Right hindlimb (tissue), 1 donor: ENCODE data around the gene MTUS2.

Experiments
- DNase-seq: peaks from one replicate; pipeline ENCODE4 v3.0.0-alpha.2; 2018

Gene MTUS2

GRCh38 chr13:28820099-28821051 lies at the start of gene MTUS2:
MTUS2 (plus strand) TSS chr13:28820339.
- DNase-seq = no peak

GRCh38 chr13:28778308-28779215 lies 41.6 kb upstream of the MTUS2 start:
- DNase-seq = no peak

- DNase-seq = no peak
Observed at GRCh38 chr13:28792992-28793391, 27.1 kb upstream of the MTUS2 start.

- DNase-seq = no peak
Observed at GRCh38 chr13:28794396-28794795, 25.7 kb upstream of the MTUS2 start.

GRCh38 chr13:28796938-28797257 lies 23.2 kb upstream of the MTUS2 start:
- no peak for DNase-seq

GRCh38 chr13:28805193-28805819 lies 14.8 kb upstream of the MTUS2 start:
- DNase-seq = no peak

GRCh38 chr13:28817204-28817603 lies 2.9 kb upstream of the MTUS2 start:
- no peak for DNase-seq

DNA sequence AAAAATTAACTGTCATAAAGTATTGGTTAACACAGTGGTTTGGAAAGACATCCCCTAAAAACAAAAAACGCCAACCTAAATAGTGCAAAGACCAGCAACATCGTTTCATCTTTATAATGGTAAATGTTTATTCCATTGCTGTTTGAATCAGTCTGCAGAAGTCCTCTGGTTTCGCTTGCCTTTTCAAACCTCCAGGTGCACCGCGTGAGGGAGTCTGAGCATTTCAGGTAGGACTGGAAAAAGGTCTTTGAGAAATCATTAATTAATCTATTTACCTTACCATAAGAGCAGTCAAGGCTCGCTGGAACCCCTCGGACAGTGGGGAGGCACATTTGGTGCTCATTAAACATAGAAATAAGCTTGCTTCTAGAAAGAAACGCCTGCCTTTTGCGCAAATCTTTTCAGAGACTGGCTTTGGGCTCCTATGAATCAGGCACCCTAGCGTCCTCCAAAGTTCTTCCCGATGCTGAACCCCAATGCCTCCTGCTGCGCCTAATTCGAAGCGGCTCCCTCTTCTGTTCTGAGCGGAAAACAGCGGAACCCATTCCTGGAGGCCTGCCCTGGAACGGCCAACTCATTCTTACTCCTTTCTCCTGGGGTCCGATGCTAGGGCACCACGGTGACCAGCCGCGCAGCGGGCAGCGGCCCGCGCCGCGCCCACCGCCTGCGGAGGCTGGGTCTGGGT lies 951 bp upstream of the MTUS2 start:
- DNase-seq = peak; percentile 37

DNA sequence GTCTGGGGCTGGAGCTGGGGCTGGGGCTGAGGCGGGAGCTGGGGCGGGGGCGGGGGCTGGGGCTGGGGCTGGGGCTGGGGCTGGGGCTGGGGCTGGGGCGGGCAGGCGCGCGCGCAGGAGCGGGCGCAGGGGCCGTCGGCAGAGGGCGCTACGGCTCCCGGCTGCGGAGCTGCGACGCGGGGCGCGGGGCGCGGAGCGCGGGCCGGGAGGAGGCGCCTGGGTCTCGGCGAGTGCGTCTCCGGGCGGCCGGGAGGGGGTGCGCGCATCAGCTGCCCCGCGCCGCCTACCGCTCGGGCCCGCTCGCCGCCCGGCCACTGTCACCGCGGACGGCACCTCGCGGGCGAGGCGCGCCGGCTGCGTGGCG lies 422 bp upstream of the MTUS2 start:
- peak; percentile 62 for DNase-seq

GRCh38 chr13:28822151-28822550 lies 2.0 kb downstream of the MTUS2 start:
- DNase-seq = no peak

DNA sequence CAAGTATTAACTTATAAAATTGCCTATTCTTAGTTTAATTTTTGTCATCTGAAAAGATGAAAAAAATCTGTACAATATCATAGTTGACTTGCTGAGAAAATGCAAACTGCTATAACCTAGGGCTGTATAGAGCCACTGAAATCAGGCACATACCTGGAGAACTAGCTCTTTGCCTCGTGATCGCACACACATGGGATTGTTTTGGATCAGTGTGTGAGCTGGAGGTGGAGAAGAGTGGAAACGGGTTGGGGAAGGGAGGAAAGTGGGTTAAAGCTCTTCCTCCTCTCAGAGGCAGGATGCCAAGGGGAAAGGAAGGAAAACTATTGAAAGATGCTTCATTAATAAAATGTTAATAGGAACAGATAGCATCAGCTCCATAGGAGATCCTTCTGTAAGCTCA lies 2.7 kb downstream of the MTUS2 start:
- DNase-seq = no peak

DNA sequence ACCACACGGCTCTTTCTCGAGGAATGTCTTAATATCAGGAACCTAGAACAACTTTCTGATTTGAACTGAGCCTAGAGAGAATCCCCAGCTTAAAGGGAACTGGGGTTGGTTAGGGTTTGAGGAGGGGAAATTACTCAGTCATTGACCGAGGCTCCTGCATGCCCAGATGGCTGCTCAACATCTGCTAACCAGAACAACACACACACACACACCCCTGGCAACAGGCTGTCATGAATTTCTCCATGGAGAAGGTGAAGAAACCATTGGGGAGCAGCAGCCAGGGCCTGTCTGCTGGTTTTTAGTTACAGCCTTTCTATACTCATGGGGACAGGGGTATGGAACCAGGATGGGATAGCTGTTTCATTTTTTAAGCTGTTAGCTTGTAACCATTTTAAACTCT lies 5.2 kb downstream of the MTUS2 start:
- DNase-seq = no peak

DNA sequence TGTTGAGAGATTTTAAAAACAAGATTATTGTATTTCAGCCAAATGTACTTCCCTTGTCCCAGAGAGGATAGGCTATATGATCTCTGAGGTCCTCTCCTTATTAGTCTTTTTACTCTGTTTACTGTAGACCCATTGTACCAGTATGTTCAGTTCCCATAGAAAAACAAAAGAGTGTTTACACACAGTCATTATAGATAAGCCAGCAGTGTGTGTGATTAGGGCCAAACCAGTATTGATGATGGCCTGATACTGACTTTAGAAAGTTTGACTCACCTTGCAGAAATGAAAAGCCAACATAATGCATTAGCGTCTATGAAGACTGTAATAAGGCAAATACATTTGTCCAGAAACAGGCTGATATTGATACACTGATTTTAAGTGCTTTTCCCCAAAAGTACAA lies 6.2 kb downstream of the MTUS2 start:
- no peak for DNase-seq

- DNase-seq = no peak
Observed at GRCh38 chr13:28830580-28830979, 10.4 kb downstream of the MTUS2 start.

GRCh38 chr13:28831117-28831516 lies 11.0 kb downstream of the MTUS2 start:
- no peak for DNase-seq

DNA sequence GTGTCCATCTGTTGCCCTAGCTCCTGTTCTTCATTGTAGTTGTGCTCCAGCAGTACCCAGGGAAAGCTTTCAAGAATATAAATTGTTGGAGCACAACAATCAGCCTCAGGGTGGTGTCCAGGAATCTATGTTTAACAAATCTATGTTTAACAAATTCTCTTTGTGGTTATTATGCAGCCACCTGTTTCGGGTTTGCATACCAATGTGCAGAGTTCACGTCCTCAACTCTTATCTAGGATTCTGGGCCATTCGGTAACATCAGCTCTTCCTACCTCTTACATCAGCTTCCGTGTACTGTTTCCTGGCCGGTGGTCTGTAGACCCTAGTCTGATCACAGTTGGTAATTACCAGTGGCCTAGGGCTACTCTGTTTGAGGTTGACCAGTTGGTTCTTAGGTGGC lies 17.0 kb downstream of the MTUS2 start:
- DNase-seq = no peak

DNA sequence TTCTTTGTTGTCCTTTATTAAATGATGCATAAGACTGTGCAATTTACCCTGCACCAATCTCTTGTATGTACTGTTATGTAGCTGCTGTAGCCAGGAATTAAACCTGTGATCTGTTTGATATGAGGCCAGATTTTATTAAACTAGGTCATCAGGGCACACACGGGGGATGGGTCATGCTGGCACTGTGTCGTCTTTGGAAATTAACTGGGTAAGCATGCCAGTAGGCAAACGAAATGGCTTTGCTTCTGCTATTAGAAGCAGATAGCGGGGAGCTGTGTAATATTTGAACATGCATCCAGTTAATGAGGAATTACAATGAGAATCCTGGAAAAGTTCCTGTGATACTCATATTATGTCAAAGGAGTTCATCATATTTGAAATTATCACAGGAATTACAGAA lies 23.5 kb downstream of the MTUS2 start:
- DNase-seq = no peak

DNA sequence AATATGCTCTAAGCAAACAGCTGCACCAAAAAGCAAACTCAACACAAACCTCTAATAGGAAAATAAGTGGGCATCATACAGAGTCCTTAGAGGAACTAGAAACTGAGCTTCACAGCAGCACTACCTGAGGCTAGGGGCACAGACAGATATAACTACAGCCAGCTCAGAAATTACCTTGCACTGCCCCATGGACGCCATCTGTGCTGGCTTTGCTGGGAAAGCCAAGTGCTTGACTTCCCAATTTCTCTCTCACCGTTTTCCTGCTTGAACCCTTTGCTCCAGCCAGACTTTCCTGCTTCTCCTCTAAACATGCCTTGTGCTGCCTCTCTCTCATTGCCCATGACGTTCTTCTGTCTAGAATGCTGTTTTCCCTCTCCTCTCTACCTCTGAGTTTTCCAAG lies 29.3 kb downstream of the MTUS2 start:
- DNase-seq = no peak

DNA sequence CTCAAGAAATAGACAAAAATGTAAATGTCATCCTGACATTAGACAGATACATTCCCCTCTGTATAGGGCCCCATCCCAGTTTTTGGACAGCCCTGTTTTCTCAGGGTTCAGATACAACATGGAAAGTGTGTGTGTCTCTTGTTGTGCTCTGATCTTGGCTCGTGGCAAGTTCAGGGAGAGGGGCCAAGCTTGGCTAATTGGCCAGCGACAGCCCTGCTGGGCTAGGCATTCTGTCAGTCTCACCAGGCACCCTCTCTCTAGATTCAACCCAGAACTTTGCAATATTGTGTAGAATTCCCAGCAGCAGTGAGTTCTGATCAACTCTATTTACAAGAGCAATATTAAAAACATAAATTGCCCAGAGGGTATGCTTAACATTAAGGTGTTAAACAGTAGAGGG lies 30.1 kb downstream of the MTUS2 start:
- no peak for DNase-seq

GRCh38 chr13:28851422-28851821 lies 31.3 kb downstream of the MTUS2 start:
- DNase-seq = no peak

GRCh38 chr13:28854657-28855056 lies 34.5 kb downstream of the MTUS2 start:
- DNase-seq = no peak

DNA sequence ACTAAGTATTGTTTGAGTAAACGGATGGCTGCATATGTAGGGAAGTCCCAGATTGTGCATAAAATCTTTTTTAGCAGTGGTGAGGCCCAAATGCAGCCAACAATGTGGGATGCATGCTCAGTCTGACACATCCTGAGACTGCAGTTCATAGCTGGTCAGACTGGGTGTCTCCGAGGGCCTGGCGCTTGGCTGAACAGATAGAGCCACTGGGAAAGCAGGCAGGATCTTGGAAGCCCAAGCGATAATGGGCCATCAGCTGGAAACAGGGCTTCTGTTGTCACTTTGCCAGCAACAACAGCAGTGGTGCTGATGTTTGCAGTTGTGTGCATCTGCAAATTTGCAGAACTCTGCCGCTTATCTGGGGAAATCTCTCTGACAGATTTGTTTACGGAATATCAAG lies 36.1 kb downstream of the MTUS2 start:
- DNase-seq = no peak

DNA sequence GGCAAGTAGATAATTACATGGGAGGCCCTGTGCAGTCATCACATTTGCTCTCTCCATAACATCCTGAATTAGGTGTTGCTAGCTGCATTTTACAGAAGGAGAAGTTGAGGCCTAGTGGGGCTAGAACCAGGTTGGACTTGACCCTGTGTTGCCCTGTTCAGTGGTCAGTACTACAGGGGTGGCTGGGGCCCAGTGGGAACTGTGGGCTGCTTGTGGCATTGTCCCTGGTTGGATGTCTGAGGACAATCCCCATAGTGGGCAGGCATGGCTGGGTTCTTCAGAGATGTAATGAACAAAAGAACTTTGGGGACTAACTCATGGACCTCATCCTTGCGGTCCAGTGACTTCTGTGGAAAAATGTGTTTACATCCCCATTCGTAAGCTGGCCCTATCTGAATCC lies 38.9 kb downstream of the MTUS2 start:
- no peak for DNase-seq
